ENCODE measurements around the gene YJEFN3. TPM values are rescaled to one million over a fixed set of nuclear protein-coding genes. Genes with fewer than 3 reads are reported as not detected.
A peak's percentile ranks its signal among the peaks of the same experiment; 100 is the strongest.

YJEFN3 gene
- total RNA-seq, 1 experiment from 2014 or later = 11.9 TPM

DNA sequence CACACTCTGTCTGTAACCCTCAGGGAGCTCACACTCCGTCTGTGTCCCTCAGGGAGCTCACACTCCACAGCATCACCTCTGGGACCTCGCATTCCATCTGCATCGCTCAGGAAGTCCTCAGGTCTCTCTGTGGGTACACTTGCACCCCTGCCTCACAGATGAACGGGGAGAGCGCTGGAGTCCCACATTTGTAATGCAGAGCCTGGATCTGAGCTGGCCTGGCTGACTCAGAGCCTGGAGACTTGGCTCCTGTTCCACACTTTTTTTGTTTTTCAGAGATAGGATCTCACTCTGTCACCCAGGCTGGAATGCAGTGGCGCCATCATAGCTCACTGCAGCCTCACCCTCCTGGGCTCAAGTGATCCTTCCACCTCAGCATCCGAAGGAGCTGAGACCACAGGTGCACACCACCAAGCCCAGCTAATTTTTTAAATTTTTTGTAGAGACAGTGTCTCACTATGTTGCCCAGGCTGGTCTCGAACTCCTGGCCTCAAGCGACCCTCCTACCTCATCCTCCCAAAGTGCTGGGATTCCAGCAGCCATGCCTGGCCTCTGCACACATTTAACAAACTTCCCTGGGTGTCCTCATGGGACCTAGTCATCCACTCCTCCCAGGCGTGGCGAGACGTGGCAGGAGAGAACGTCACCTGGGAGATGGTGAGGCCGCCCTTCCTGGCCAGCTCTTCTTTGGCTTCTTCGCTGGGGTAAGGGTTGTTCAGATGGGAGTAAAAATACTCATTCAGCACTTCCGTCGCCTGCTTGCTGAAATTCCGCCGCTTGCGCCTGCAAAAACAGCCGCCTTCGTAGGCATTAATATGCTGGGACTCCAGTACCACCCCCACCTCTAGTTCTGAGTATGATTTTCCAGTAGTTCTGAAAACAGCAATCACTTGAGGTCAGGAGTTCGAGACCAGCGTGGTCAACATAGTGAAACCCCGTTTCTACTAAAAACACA lies 40.4 kb downstream of the YJEFN3 start:
- Mint-ChIP-seq H3K9me3 (ENCODE audit: unreplicated experiment) (no peaks in the 10 kb centered on the region), H3K27me3 (ENCODE audit: insufficient read depth, unreplicated experiment) (no peaks in the 10 kb centered on the region), H3K4me3 (ENCODE audit: unreplicated experiment) (no peak overlapping the region), H3K27ac (ENCODE audit: low read depth, unreplicated experiment) (no peak overlapping the region), H3K36me3 (ENCODE audit: insufficient read depth, unreplicated experiment) (peaks cover 6% of the 10 kb centered on the region), H3K4me1 (ENCODE audit: insufficient read depth, unreplicated experiment) (no peaks in the 10 kb centered on the region)
- ChIA-PET CTCF (interaction anchor here (0.6 to 3.3 kb wide), 7 partner anchors 9 to 528 kb away, joined by 3 to 42 read pairs (median 3); no protein-coding TSS in a partner anchor), POLR2A (interaction anchor here (0.8 to 1.7 kb wide), 4 partner anchors 20 to 95 kb away, joined by 3 to 7 read pairs (median 3); partner anchors contain the start of gene NDUFA13)
- DNase-seq (ENCODE audit: unreplicated experiment) = peak; percentile 33
- no peak for TF ChIP-seq CTCF (IDR thresholded peaks at IDR 0.05; ENCODE audit: unreplicated experiment)
- intact Hi-C loops (cut with micrococcal nuclease) = no loop called here
- no TSS peak for BruUV-seq (replicated peaks)

GRCh38 chr19:19570571-19570970 lies 41.9 kb downstream of the YJEFN3 start:
- H3K9me3 Mint-ChIP-seq (ENCODE audit: unreplicated experiment) = no peaks in the 10 kb centered on the region
- CTCF ChIA-PET = interaction anchor here (0.7 to 3.3 kb wide), 2 partner anchors 12 to 17 kb away, joined by 3 to 42 read pairs; no protein-coding TSS in a partner anchor
- H3K4me1 Mint-ChIP-seq (ENCODE audit: insufficient read depth, unreplicated experiment) = no peaks in the 10 kb centered on the region
- H3K36me3 Mint-ChIP-seq (ENCODE audit: insufficient read depth, unreplicated experiment) = peaks cover 6% of the 10 kb centered on the region
- no peak overlapping the region for H3K27ac Mint-ChIP-seq (ENCODE audit: low read depth, unreplicated experiment)
- no peak overlapping the region for H3K4me3 Mint-ChIP-seq (ENCODE audit: unreplicated experiment)
- H3K27me3 Mint-ChIP-seq (ENCODE audit: insufficient read depth, unreplicated experiment) = no peaks in the 10 kb centered on the region
- intact Hi-C loops (cut with micrococcal nuclease) = no loop called here
- no TSS peak for BruUV-seq (replicated peaks)
- no peak for DNase-seq (ENCODE audit: unreplicated experiment)
- POLR2A ChIA-PET = no interaction called here
- TF ChIP-seq CTCF (IDR thresholded peaks at IDR 0.05; ENCODE audit: unreplicated experiment) = no peak

DNA sequence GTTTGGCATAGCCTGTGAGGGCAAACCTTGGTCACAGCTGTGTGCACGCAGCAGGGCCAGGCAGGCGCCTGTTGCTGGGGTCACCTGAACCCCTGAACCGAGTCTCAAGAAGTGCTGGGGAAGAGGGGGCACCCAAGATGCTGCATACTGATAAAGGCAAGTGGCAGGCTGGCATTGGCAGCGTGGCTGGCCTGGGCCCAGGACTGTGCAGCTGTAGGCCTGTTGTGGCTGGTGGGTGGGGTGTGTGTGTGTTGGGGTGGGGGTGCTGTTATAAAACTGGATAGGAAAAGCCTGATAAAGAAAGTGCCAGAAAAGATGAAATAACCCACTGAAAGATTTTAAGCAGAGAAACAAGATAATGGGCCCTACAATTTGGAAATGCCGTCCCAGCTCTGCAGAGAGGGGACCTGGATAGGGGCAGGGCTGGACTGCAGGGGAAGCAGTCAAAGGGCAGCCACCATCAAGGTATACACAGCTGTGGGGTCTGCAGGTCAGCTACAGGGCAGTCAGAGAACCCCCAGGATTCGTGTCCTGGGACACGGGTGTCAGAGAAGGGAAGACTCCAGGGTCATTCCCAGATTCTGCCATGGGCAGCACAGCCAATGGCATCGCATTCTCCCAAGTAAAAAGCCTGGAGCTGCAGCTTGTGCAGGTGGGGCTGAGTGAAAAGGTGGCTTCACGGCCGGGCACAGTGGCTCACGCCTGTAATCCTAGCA lies 42.5 kb downstream of the YJEFN3 start:
- Mint-ChIP-seq H3K9me3 (ENCODE audit: unreplicated experiment) (no peaks in the 10 kb centered on the region), H3K36me3 (ENCODE audit: insufficient read depth, unreplicated experiment) (peaks cover 6% of the 10 kb centered on the region), H3K27ac (ENCODE audit: low read depth, unreplicated experiment) (no peak overlapping the region), H3K4me1 (ENCODE audit: insufficient read depth, unreplicated experiment) (no peaks in the 10 kb centered on the region), H3K27me3 (ENCODE audit: insufficient read depth, unreplicated experiment) (no peaks in the 10 kb centered on the region), H3K4me3 (ENCODE audit: unreplicated experiment) (no peak overlapping the region)
- no peak for DNase-seq (ENCODE audit: unreplicated experiment)
- ChIA-PET CTCF (interaction anchor here (0.7 kb wide), 1 partner anchor 11 kb away, joined by 3 read pairs; no protein-coding TSS in a partner anchor), POLR2A (no interaction called here)
- intact Hi-C loops (cut with micrococcal nuclease) = no loop called here
- no TSS peak for BruUV-seq (replicated peaks)
- no peak for TF ChIP-seq CTCF (IDR thresholded peaks at IDR 0.05; ENCODE audit: unreplicated experiment)

GRCh38 chr19:19575411-19575810 lies 46.7 kb downstream of the YJEFN3 start:
- Mint-ChIP-seq H3K4me3 (ENCODE audit: unreplicated experiment) (no peak overlapping the region), H3K27ac (ENCODE audit: low read depth, unreplicated experiment) (no peak overlapping the region), H3K27me3 (ENCODE audit: insufficient read depth, unreplicated experiment) (no peaks in the 10 kb centered on the region), H3K36me3 (ENCODE audit: insufficient read depth, unreplicated experiment) (no peaks in the 10 kb centered on the region), H3K4me1 (ENCODE audit: insufficient read depth, unreplicated experiment) (no peaks in the 10 kb centered on the region), H3K9me3 (ENCODE audit: unreplicated experiment) (no peaks in the 10 kb centered on the region)
- DNase-seq (ENCODE audit: unreplicated experiment) = no peak
- intact Hi-C loops (cut with micrococcal nuclease) = no loop called here
- TF ChIP-seq CTCF (IDR thresholded peaks at IDR 0.05; ENCODE audit: unreplicated experiment) = no peak
- CTCF ChIA-PET = interaction anchor here (1.4 kb wide), 2 partner anchors 21 to 23 kb away, joined by 3 to 6 read pairs; no protein-coding TSS in a partner anchor
- POLR2A ChIA-PET = no interaction called here
- no TSS peak for BruUV-seq (replicated peaks)

Measured in MCF 10A (cell line).